GM23338 (cell line): Measurements from ENCODE around the gene EYS.

Experiments
- EZH2 ChIP-seq: fragments of 200-600 bp; sonication (generic); IDR thresholded peaks from one replicate; pipeline ENCODE4 v1.8.0; 2017; ENCODE audit warnings: antibody characterized with exemption, mild to moderate bottlenecking, low read depth; ENCODE audit not compliant: unreplicated experiment
- JUNB ChIP-seq: IDR thresholded peaks from one replicate; pipeline ENCODE4 v1.6.1; 2016; ENCODE audit warnings: antibody characterized with exemption; ENCODE audit not compliant: unreplicated experiment
- REST ChIP-seq: IDR thresholded peaks from one replicate; pipeline ENCODE4 v1.6.1; 2018; ENCODE audit warnings: antibody characterized with exemption; ENCODE audit not compliant: unreplicated experiment
- ZNF114 ChIP-seq: fragments of 250-450 bp; sonication (Bioruptor Pico); IDR thresholded peaks from 2 replicates; pipeline ENCODE4 v1.5.0; 2020; ENCODE audit warnings: mild to moderate bottlenecking, moderate library complexity
- TF ChIP-seq, protein P1 (sequence below), 2 experiments: fragments of 200-600 bp in 1 of 2; sonication (generic) in 1 of 2; conservative IDR thresholded peaks; 2 replicates each; pipeline versions ENCODE4 v1.5.1 to v1.6.1; 2016 to 2017; ENCODE audit warnings: antibody characterized with exemption in 2 of 2, low read depth in 2 of 2, mild to moderate bottlenecking in 2 of 2, moderate library complexity in 1 of 2

- TF ChIP-seq, protein P1, sequence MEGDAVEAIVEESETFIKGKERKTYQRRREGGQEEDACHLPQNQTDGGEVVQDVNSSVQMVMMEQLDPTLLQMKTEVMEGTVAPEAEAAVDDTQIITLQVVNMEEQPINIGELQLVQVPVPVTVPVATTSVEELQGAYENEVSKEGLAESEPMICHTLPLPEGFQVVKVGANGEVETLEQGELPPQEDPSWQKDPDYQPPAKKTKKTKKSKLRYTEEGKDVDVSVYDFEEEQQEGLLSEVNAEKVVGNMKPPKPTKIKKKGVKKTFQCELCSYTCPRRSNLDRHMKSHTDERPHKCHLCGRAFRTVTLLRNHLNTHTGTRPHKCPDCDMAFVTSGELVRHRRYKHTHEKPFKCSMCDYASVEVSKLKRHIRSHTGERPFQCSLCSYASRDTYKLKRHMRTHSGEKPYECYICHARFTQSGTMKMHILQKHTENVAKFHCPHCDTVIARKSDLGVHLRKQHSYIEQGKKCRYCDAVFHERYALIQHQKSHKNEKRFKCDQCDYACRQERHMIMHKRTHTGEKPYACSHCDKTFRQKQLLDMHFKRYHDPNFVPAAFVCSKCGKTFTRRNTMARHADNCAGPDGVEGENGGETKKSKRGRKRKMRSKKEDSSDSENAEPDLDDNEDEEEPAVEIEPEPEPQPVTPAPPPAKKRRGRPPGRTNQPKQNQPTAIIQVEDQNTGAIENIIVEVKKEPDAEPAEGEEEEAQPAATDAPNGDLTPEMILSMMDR (conservative IDR thresholded peaks at IDR 0.05; ENCODE audit: low read depth in 2 of 2) = no peak
- no peak for TF ChIP-seq EZH2
- no peak for TF ChIP-seq REST
- no peak for TF ChIP-seq ZNF114 (CRISPR knock-in tag)
- no peak for TF ChIP-seq JUNB
These were observed 407.8 kb downstream of the EYS start for GRCh38 chr6:65299236-65299635.
